Liver (tissue), 9 donors: Measurements from ENCODE around the gene FAIM2. TPM values are rescaled to one million over a fixed set of nuclear protein-coding genes. Genes with fewer than 3 reads are reported as not detected.

Experiments used
- DNase-seq: peaks from one replicate; pipeline ENCODE4 v3.0.0-alpha.2; 2017; ENCODE audit warnings: low spot score
- H3K27ac ChIP-seq, 2 donors: one replicate each; pipeline ENCODE4 v1.7.0; 2013; ENCODE audit warnings: inconsistent platforms in 2 of 2, low read length in 2 of 2, control low read depth in 1 of 2, low read depth in 1 of 2, mild to moderate bottlenecking in 1 of 2
- H3K27me3 ChIP-seq, 4 donors: one replicate each; pipeline versions ENCODE4 v1.6.1 to v1.7.0; 2013; ENCODE audit warnings: low read length in 3 of 4, inconsistent platforms in 1 of 4, mild to moderate bottlenecking in 1 of 4, moderate library complexity in 1 of 4; ENCODE audit not compliant: control insufficient read depth in 4 of 4, insufficient read depth in 4 of 4
- H3K36me3 ChIP-seq, 4 donors: one replicate each; pipeline versions ENCODE4 v1.6.1 to v1.7.0; 2013; ENCODE audit warnings: low read length in 3 of 4, mild to moderate bottlenecking in 3 of 4, low read depth in 1 of 4, moderate library complexity in 1 of 4; ENCODE audit not compliant: control insufficient read depth in 4 of 4, insufficient read depth in 3 of 4
- H3K4me1 ChIP-seq, 4 donors: one replicate each; pipeline versions ENCODE4 v1.6.1 to v1.7.0; 2013; ENCODE audit warnings: low read length in 3 of 4, mild to moderate bottlenecking in 3 of 4, moderate library complexity in 1 of 4; ENCODE audit not compliant: control insufficient read depth in 4 of 4, insufficient read depth in 4 of 4
- H3K4me3 ChIP-seq, 3 donors: one replicate each; pipeline versions ENCODE4 v1.6.1 to v1.7.0; 2013; ENCODE audit warnings: low read length in 3 of 3, control low read depth in 1 of 3, low read depth in 1 of 3, mild to moderate bottlenecking in 1 of 3
- H3K9ac ChIP-seq, 2 donors: one replicate each; pipeline ENCODE4 v1.7.0; 2013; ENCODE audit warnings: low read length in 2 of 2, mild to moderate bottlenecking in 2 of 2, moderate library complexity in 2 of 2, control low read depth in 1 of 2, low read depth in 1 of 2
- H3K9me3 ChIP-seq, 4 donors: one replicate each; pipeline versions ENCODE4 v1.6.1 to v1.7.0; 2013; ENCODE audit warnings: low read length in 3 of 4; ENCODE audit not compliant: control insufficient read depth in 4 of 4
- HNF4A ChIP-seq, 2 donors: conservative IDR thresholded peaks; 2 replicates each; pipeline ENCODE4 v1.6.1; 2016; ENCODE audit warnings: antibody characterized with exemption in 2 of 2, mild to moderate bottlenecking in 2 of 2
- HNF4G ChIP-seq: IDR thresholded peaks from 2 replicates; pipeline ENCODE4 v1.6.1; 2016; ENCODE audit warnings: antibody characterized with exemption
- JUND ChIP-seq, 2 donors: IDR thresholded peaks; 2 replicates each; pipeline ENCODE4 v1.6.1; 2016; ENCODE audit warnings: antibody characterized with exemption in 2 of 2
- RAD21 ChIP-seq, 2 donors: IDR thresholded peaks; 2 replicates each; pipeline ENCODE4 v1.6.1; 2016; ENCODE audit warnings: antibody characterized with exemption in 2 of 2, mild to moderate bottlenecking in 2 of 2
- SP1 ChIP-seq: IDR thresholded peaks from 2 replicates; pipeline ENCODE4 v1.6.1; 2018; ENCODE audit warnings: antibody characterized with exemption, mild to moderate bottlenecking
- TAF1 ChIP-seq: conservative IDR thresholded peaks from 2 replicates; pipeline ENCODE4 v1.6.1; 2016; ENCODE audit warnings: antibody characterized with exemption, mild to moderate bottlenecking
- YY1 ChIP-seq: IDR thresholded peaks from 2 replicates; pipeline ENCODE4 v1.6.1; 2016; ENCODE audit warnings: antibody characterized with exemption, mild to moderate bottlenecking
- WGBS: extraction: QIAGEN DNeasy Blood & Tissue Kit; methylation state at CpG from one replicate; pipeline ENCODE4 v1.1.7; 2013; 5-methylcytosine and 5-hydroxymethylcytosine counted together
- polyA plus RNA-seq, 2 donors: library from polyadenylated mRNA; stranded (reverse) in 1 of 2; unstranded in 1 of 2; fragments of 200-250 nt in 1 of 2; fragments of >200 nt in 1 of 2; fragmentation: Nextera tagmentation in 1 of 2; extraction: Ambion mirVana in 1 of 2; gene quantifications; one replicate each; pipeline versions ENCODE4 v1.2.1 to v1.2.3, GENCODE V29; 2013 to 2015
- total RNA-seq, 2 donors: library from RNA; depleted of rRNA; stranded (reverse); fragments of >200 nt; gene quantifications; one replicate each; pipeline ENCODE4 v1.2.3, GENCODE V29; 2014
- TF ChIP-seq, protein P1 (sequence below): IDR thresholded peaks from 2 replicates; pipeline ENCODE4 v1.6.1; 2016; ENCODE audit warnings: antibody characterized with exemption
- TF ChIP-seq, protein P2 (sequence below): IDR thresholded peaks from 2 replicates; pipeline ENCODE4 v1.6.1; 2016; ENCODE audit warnings: antibody characterized with exemption
- TF ChIP-seq, protein P3 (sequence below): fragments of 150-350 bp; IDR thresholded peaks from 2 replicates; pipeline ENCODE4 v1.5.1; 2017; ENCODE audit warnings: improper control_type of control experiment, low read depth, low read length; ENCODE audit not compliant: missing input control
- TF ChIP-seq, protein P4 (sequence below): IDR thresholded peaks from 2 replicates; pipeline ENCODE4 v1.6.1; 2016; ENCODE audit warnings: antibody characterized with exemption
- TF ChIP-seq, protein P5 (sequence below): IDR thresholded peaks from 2 replicates; pipeline ENCODE4 v1.6.1; 2016; ENCODE audit warnings: antibody characterized with exemption, mild to moderate bottlenecking
- donor health status: healthy.
- donor health status: healthy.
- donor health status: healthy.
- donor health status: healthy.
- donor health status: healthy.

Gene FAIM2
- total and polyA plus RNA-seq, 4 donors = 0.06 to 0.23 TPM; not detected in 2

DNA sequence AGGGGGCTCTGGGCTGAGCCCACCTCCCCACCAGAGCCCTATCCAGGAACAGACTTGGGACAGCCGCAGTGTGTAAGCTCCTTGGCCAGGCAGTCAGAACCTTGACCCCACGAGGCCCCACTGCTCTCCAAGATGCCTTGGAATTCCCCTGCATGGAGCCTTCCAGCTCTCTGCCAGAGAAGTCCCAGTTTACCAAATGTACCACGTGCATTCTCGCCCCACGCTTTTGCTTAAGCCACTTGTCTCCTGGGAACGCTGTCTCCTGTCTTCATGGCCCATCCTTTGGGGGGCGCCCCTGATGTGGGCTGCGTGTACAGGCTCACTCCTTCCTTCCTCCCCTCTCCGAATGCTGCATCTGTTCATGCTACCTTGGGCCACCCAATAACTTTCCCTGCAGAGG lies 7.9 kb downstream of the FAIM2 start:
- no peak overlapping the region for H3K27ac ChIP-seq
- H3K4me1 ChIP-seq = no peaks in the 10 kb centered on the region
- no peak overlapping the region for H3K9ac ChIP-seq
- no peaks in the 10 kb centered on the region for H3K27me3 ChIP-seq
- WGBS = 89% methylated on average over 9 of the region's 9 CpGs
- no peaks in the 10 kb centered on the region for H3K9me3 ChIP-seq
- no peaks in the 10 kb centered on the region for H3K36me3 ChIP-seq
- no peak for DNase-seq
- no peak overlapping the region for H3K4me3 ChIP-seq
- TF ChIP-seq, protein P1, sequence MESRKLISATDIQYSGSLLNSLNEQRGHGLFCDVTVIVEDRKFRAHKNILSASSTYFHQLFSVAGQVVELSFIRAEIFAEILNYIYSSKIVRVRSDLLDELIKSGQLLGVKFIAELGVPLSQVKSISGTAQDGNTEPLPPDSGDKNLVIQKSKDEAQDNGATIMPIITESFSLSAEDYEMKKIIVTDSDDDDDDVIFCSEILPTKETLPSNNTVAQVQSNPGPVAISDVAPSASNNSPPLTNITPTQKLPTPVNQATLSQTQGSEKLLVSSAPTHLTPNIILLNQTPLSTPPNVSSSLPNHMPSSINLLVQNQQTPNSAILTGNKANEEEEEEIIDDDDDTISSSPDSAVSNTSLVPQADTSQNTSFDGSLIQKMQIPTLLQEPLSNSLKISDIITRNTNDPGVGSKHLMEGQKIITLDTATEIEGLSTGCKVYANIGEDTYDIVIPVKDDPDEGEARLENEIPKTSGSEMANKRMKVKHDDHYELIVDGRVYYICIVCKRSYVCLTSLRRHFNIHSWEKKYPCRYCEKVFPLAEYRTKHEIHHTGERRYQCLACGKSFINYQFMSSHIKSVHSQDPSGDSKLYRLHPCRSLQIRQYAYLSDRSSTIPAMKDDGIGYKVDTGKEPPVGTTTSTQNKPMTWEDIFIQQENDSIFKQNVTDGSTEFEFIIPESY = no peak

DNA sequence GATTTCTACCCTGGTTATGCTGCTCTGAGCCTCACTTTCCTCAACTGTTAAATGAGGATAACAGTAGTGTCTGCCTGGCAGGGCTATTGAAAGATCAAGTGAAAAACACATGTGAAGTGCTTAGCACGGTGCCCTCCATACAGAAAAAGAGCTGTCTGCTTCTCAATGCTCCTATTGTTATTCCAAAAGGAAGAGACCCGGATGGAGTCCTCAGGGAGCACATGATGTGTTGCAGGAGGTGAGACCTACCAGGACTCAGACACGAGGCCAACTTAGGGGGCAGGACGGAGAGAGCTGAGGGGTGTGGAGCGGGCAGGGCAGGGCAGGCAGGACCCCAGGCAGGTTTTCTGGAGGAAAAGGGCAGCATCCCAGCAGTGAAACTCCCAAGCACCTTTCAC lies 8.9 kb downstream of the FAIM2 start:
- H3K36me3 ChIP-seq = no peaks in the 10 kb centered on the region
- H3K9ac ChIP-seq = no peak overlapping the region
- DNase-seq = no peak
- no peaks in the 10 kb centered on the region for H3K4me1 ChIP-seq
- WGBS = 82% methylated on average over 5 of the region's 5 CpGs
- H3K27me3 ChIP-seq = no peaks in the 10 kb centered on the region
- no peak overlapping the region for H3K27ac ChIP-seq
- no peak overlapping the region for H3K4me3 ChIP-seq
- TF ChIP-seq TAF1 (no peak), HNF4A (conservative IDR thresholded peaks at IDR 0.05) (no peak), HNF4G (no peak), RAD21 (IDR thresholded peaks at IDR 0.05) (no peak), JUND (IDR thresholded peaks at IDR 0.05) (no peak), YY1 (no peak), SP1 (no peak)
- TF ChIP-seq, protein P1 = no peak
- TF ChIP-seq, protein P2, sequence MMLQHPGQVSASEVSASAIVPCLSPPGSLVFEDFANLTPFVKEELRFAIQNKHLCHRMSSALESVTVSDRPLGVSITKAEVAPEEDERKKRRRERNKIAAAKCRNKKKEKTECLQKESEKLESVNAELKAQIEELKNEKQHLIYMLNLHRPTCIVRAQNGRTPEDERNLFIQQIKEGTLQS = no peak
- TF ChIP-seq, protein P3, sequence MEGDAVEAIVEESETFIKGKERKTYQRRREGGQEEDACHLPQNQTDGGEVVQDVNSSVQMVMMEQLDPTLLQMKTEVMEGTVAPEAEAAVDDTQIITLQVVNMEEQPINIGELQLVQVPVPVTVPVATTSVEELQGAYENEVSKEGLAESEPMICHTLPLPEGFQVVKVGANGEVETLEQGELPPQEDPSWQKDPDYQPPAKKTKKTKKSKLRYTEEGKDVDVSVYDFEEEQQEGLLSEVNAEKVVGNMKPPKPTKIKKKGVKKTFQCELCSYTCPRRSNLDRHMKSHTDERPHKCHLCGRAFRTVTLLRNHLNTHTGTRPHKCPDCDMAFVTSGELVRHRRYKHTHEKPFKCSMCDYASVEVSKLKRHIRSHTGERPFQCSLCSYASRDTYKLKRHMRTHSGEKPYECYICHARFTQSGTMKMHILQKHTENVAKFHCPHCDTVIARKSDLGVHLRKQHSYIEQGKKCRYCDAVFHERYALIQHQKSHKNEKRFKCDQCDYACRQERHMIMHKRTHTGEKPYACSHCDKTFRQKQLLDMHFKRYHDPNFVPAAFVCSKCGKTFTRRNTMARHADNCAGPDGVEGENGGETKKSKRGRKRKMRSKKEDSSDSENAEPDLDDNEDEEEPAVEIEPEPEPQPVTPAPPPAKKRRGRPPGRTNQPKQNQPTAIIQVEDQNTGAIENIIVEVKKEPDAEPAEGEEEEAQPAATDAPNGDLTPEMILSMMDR = no peak
- TF ChIP-seq, protein P4, sequence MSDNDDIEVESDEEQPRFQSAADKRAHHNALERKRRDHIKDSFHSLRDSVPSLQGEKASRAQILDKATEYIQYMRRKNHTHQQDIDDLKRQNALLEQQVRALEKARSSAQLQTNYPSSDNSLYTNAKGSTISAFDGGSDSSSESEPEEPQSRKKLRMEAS = no peak
- TF ChIP-seq, protein P5, sequence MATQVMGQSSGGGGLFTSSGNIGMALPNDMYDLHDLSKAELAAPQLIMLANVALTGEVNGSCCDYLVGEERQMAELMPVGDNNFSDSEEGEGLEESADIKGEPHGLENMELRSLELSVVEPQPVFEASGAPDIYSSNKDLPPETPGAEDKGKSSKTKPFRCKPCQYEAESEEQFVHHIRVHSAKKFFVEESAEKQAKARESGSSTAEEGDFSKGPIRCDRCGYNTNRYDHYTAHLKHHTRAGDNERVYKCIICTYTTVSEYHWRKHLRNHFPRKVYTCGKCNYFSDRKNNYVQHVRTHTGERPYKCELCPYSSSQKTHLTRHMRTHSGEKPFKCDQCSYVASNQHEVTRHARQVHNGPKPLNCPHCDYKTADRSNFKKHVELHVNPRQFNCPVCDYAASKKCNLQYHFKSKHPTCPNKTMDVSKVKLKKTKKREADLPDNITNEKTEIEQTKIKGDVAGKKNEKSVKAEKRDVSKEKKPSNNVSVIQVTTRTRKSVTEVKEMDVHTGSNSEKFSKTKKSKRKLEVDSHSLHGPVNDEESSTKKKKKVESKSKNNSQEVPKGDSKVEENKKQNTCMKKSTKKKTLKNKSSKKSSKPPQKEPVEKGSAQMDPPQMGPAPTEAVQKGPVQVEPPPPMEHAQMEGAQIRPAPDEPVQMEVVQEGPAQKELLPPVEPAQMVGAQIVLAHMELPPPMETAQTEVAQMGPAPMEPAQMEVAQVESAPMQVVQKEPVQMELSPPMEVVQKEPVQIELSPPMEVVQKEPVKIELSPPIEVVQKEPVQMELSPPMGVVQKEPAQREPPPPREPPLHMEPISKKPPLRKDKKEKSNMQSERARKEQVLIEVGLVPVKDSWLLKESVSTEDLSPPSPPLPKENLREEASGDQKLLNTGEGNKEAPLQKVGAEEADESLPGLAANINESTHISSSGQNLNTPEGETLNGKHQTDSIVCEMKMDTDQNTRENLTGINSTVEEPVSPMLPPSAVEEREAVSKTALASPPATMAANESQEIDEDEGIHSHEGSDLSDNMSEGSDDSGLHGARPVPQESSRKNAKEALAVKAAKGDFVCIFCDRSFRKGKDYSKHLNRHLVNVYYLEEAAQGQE = no peak
- H3K9me3 ChIP-seq = no peaks in the 10 kb centered on the region
